Kidney tubule cell (primary cell): Measurements from ENCODE around the gene CPT2.

ENCODE experiments used
- DNase-seq: peaks from one replicate; pipeline ENCODE4 v3.0.0-alpha.2; 2018; ENCODE audit warnings: low spot score

CPT2 gene

GRCh38 chr1:53196485-53197290, at the start of gene CPT2:
TSS of gene CPT2 (plus strand) at chr1:53196824. CDS start at chr1:53196944, 120 bp downstream.
- peak; percentile 92 for DNase-seq

- DNase-seq = no peak
Measured at GRCh38 chr1:53147174-53147573, 49.5 kb upstream of the CPT2 start.

- DNase-seq = peak; percentile 54
Measured at GRCh38 chr1:53148123-53148522, 48.5 kb upstream of the CPT2 start.

- DNase-seq = no peak
Measured at GRCh38 chr1:53153752-53154151, 42.9 kb upstream of the CPT2 start.

GRCh38 chr1:53154859-53155438, 41.7 kb upstream of the CPT2 start:
- DNase-seq = no peak

GRCh38 chr1:53155534-53155933, 41.1 kb upstream of the CPT2 start:
- DNase-seq = no peak

- no peak for DNase-seq
Measured at GRCh38 chr1:53155945-53156344, 40.7 kb upstream of the CPT2 start.

GRCh38 chr1:53156783-53157182, 39.8 kb upstream of the CPT2 start:
- no peak for DNase-seq

GRCh38 chr1:53158900-53159299, 37.7 kb upstream of the CPT2 start:
- DNase-seq = no peak

- DNase-seq = no peak
Measured at GRCh38 chr1:53160924-53161378, 35.7 kb upstream of the CPT2 start.

- DNase-seq = no peak
Measured at GRCh38 chr1:53162621-53163020, 34.0 kb upstream of the CPT2 start.

GRCh38 chr1:53163291-53163768, 33.3 kb upstream of the CPT2 start:
- no peak for DNase-seq

- no peak for DNase-seq
Measured at GRCh38 chr1:53165408-53165961, 31.1 kb upstream of the CPT2 start.

GRCh38 chr1:53166366-53166765, 30.3 kb upstream of the CPT2 start:
- no peak for DNase-seq

- DNase-seq = no peak
Measured at GRCh38 chr1:53166912-53167311, 29.7 kb upstream of the CPT2 start.

- DNase-seq = peak; percentile 74
Measured at GRCh38 chr1:53172426-53173128, 24.0 kb upstream of the CPT2 start.

- no peak for DNase-seq
Measured at GRCh38 chr1:53174971-53175913, 21.4 kb upstream of the CPT2 start.

GRCh38 chr1:53176452-53177208, 20.0 kb upstream of the CPT2 start:
- no peak for DNase-seq

GRCh38 chr1:53180226-53180625, 16.4 kb upstream of the CPT2 start:
- no peak for DNase-seq

- no peak for DNase-seq
Measured at GRCh38 chr1:53180951-53181350, 15.7 kb upstream of the CPT2 start.
